HG02981 (cell line): ENCODE data around the gene CADPS.

ENCODE experiments used
- ATAC-seq: cut with Tn5 transposase; IDR thresholded peaks from one replicate; pipeline ENCODE4 v1.9.1; 2021; ENCODE audit warnings: mild to moderate bottlenecking, moderate library complexity; ENCODE audit not compliant: unreplicated experiment

CADPS gene

GRCh38 chr3:62365391-62366125 lies 509.7 kb downstream of the CADPS start:
- ATAC-seq = no peak

- ATAC-seq = no peak
Measured at GRCh38 chr3:62364191-62364590, 511.0 kb downstream of the CADPS start.

- no peak for ATAC-seq
Measured at GRCh38 chr3:62363275-62363674, 511.9 kb downstream of the CADPS start.

GRCh38 chr3:62361824-62362223 lies 513.4 kb downstream of the CADPS start:
- peak; percentile 36 for ATAC-seq

GRCh38 chr3:62361261-62361660 lies 514.0 kb downstream of the CADPS start:
- peak; percentile 96 for ATAC-seq

- no peak for ATAC-seq
Measured at GRCh38 chr3:62359531-62359930, 515.7 kb downstream of the CADPS start.

GRCh38 chr3:62356356-62356755 lies 518.9 kb downstream of the CADPS start:
- ATAC-seq = no peak

GRCh38 chr3:62355703-62356102 lies 519.5 kb downstream of the CADPS start:
- no peak for ATAC-seq
